Naive thymus-derived CD4-positive, alpha-beta T cell (primary cell): ENCODE results near the gene LRRC74A. TPM values are rescaled to one million over a fixed set of nuclear protein-coding genes. Genes with fewer than 3 reads are reported as not detected.

Experiments used
- ATAC-seq: fragments of 150-1000 bp; cut with Tn5 transposase; 2 replicates; pipeline ENCODE4 v1.10.0; 2021; ENCODE audit warnings: mild to moderate bottlenecking, moderate library complexity
- CTCF ChIA-PET: fragments of 350-600 bp; sonication (Branson Sonifier 250); formaldehyde crosslinking; loops from one replicate; lab custom pipeline; 2021; ENCODE audit warnings: antibody characterized with exemption; lab: Charles Lee
- POLR2A ChIA-PET: fragments of 350-600 bp; sonication (Branson Sonifier 250); formaldehyde crosslinking; loops from one replicate; lab custom pipeline; 2021; ENCODE audit warnings: antibody characterized with exemption, inconsistent platforms; lab: Charles Lee
- DNase-seq, 9 donors: peaks; one replicate each; pipeline versions ENCODE4 v3.0.0 to v3.0.0-alpha.2; 2020 to 2022; ENCODE audit warnings: mixed read lengths in 1 of 9
- H3K27ac ChIP-seq: one replicate; pipeline ENCODE4 v1.7.0; 2013; ENCODE audit warnings: mild to moderate bottlenecking, low read depth, low read length, moderate library complexity
- H3K27me3 ChIP-seq, 2 donors: one replicate each; pipeline ENCODE4 v1.7.0; 2013; ENCODE audit warnings: low read length in 2 of 2, mild to moderate bottlenecking in 2 of 2, moderate library complexity in 2 of 2; ENCODE audit not compliant: control insufficient read depth in 2 of 2, insufficient read depth in 2 of 2
- H3K36me3 ChIP-seq, 3 experiments: 1 replicate in 2 of 3; 2 replicates in 1 of 3; pipeline ENCODE4 v1.7.0; 2013; ENCODE audit warnings: low read length in 3 of 3, mild to moderate bottlenecking in 3 of 3, moderate library complexity in 1 of 3; ENCODE audit not compliant: insufficient read depth in 3 of 3, control insufficient read depth in 2 of 3
- H3K4me1 ChIP-seq, 2 donors: one replicate each; pipeline ENCODE4 v1.7.0; 2013; ENCODE audit warnings: low read length in 2 of 2, mild to moderate bottlenecking in 2 of 2, moderate library complexity in 1 of 2; ENCODE audit not compliant: control insufficient read depth in 2 of 2, insufficient read depth in 2 of 2
- H3K4me3 ChIP-seq: 2 replicates; pipeline ENCODE4 v1.7.0; 2013; ENCODE audit warnings: mild to moderate bottlenecking, low read length
- H3K9me3 ChIP-seq, 3 experiments: 1 replicate in 2 of 3; 2 replicates in 1 of 3; pipeline ENCODE4 v1.7.0; 2013; ENCODE audit warnings: low read length in 3 of 3; ENCODE audit not compliant: control insufficient read depth in 2 of 3
- H3K27ac Mint-ChIP-seq, 9 donors: one replicate each; pipeline ENCODE4 v1.8.0; 2020 to 2022; ENCODE audit warnings: mixed read lengths in 9 of 9, mild to moderate bottlenecking in 8 of 9, moderate library complexity in 5 of 9, inconsistent platforms in 2 of 9
- H3K27me3 Mint-ChIP-seq, 5 donors: one replicate each; pipeline ENCODE4 v1.8.0; 2021 to 2022; ENCODE audit warnings: mixed read lengths in 5 of 5, mild to moderate bottlenecking in 1 of 5
- H3K36me3 Mint-ChIP-seq, 5 donors: one replicate each; pipeline ENCODE4 v1.8.0; 2020 to 2022; ENCODE audit warnings: mixed read lengths in 5 of 5, mild to moderate bottlenecking in 3 of 5, inconsistent platforms in 1 of 5
- H3K4me1 Mint-ChIP-seq, 7 donors: one replicate each; pipeline ENCODE4 v1.8.0; 2020 to 2022; ENCODE audit warnings: mixed read lengths in 7 of 7, mild to moderate bottlenecking in 3 of 7, inconsistent platforms in 1 of 7
- H3K4me3 Mint-ChIP-seq, 10 donors: one replicate each; pipeline ENCODE4 v1.8.0; 2020 to 2022; ENCODE audit warnings: mild to moderate bottlenecking in 10 of 10, mixed read lengths in 10 of 10, moderate library complexity in 6 of 10, inconsistent platforms in 2 of 10
- H3K9me3 Mint-ChIP-seq, 11 donors: one replicate each; pipeline ENCODE4 v1.8.0; 2020 to 2022; ENCODE audit warnings: mixed read lengths in 11 of 11, mild to moderate bottlenecking in 4 of 11, inconsistent platforms in 1 of 11, moderate library complexity in 1 of 11
- intact Hi-C, 2 donors: fragments of 100-400 bp; cut with micrococcal nuclease; formaldehyde crosslinking; loops; one replicate each; pipeline ENCODE4 v1.15.1; 2023
- polyA plus RNA-seq, 2 donors: library from polyadenylated mRNA; unstranded; fragments of 300-500 nt; fragmentation: Illumina TruSeq; gene quantifications; one replicate each; pipeline ENCODE4 v1.2.3, GENCODE V29; 2021
- total RNA-seq, 6 experiments: library from RNA in 5 of 6; stranded (reverse) in 5 of 6; gene quantifications; 1 replicate in 5 of 6; 2 replicates in 1 of 6; pipeline ENCODE4 v1.2.3 and lab custom pipeline; 2021 to 2026

Gene LRRC74A
- total and polyA plus RNA-seq, 7 experiments from 2014 or later, result not detected

- ChIA-PET POLR2A (interaction anchor here (0.8 kb wide), 1 partner anchor 43 kb away, joined by 3 read pairs; no protein-coding TSS in a partner anchor), CTCF (interaction anchor here (0.6 to 2.3 kb wide), 5 partner anchors 12 to 170 kb away, joined by 3 to 10 read pairs (median 4); no protein-coding TSS in a partner anchor)
- Mint-ChIP-seq H3K27ac (no peak overlapping the region), H3K36me3 (no peaks in the 10 kb centered on the region), H3K27me3 (peaks cover 0 to 8% (median 0%) of the 10 kb centered on the region in 5 donors), H3K9me3 (no peaks in the 10 kb centered on the region), H3K4me3 (no peak overlapping the region), H3K4me1 (peaks cover 11 to 24% (median 17%) of the 10 kb centered on the region in 7 donors)
- Histone ChIP-seq H3K9me3 (no peaks in the 10 kb centered on the region), H3K36me3 (no peaks in the 10 kb centered on the region), H3K4me1 (peaks cover 10 to 12% of the 10 kb centered on the region in 2 donors), H3K27me3 (no peaks in the 10 kb centered on the region), H3K27ac (no peak overlapping the region), H3K4me3 (no peak overlapping the region)
- ATAC-seq (no peak), DNase-seq (no peak)
- intact Hi-C loops, result no loop called here
Measured at GRCh38 chr14:76900682-76901081, 74.5 kb downstream of the LRRC74A start.

GRCh38 chr14:76901171-76902055 is 75.2 kb downstream of the LRRC74A start:
- Mint-ChIP-seq H3K36me3 (no peaks in the 10 kb centered on the region), H3K27ac (no peak overlapping the region), H3K4me3 (no peak overlapping the region), H3K9me3 (no peaks in the 10 kb centered on the region), H3K4me1 (peaks cover 11 to 26% (median 17%) of the 10 kb centered on the region in 7 donors), H3K27me3 (peaks cover 0 to 8% (median 0%) of the 10 kb centered on the region in 5 donors)
- ATAC-seq (no peak), DNase-seq (no peak)
- Histone ChIP-seq H3K4me3 (no peak overlapping the region), H3K27ac (no peak overlapping the region), H3K36me3 (no peaks in the 10 kb centered on the region), H3K27me3 (no peaks in the 10 kb centered on the region), H3K4me1 (peaks cover 10 to 15% of the 10 kb centered on the region in 2 donors), H3K9me3 (no peaks in the 10 kb centered on the region)
- CTCF ChIA-PET, result interaction anchor here (0.6 to 1.2 kb wide), 2 partner anchors 29 to 169 kb away, joined by 4 to 5 read pairs; no protein-coding TSS in a partner anchor
- intact Hi-C loops, result no loop called here
- POLR2A ChIA-PET, result interaction anchor here (0.8 kb wide), 1 partner anchor 42 kb away, joined by 3 read pairs; no protein-coding TSS in a partner anchor

GRCh38 chr14:76902591-76902990 is 76.4 kb downstream of the LRRC74A start:
- H3K36me3 Mint-ChIP-seq, result peaks cover 0 to 2% (median 0%) of the 10 kb centered on the region in 5 donors
- no peaks in the 10 kb centered on the region for H3K27me3 ChIP-seq
- CTCF ChIA-PET, result interaction anchor here (1.0 kb wide), 1 partner anchor 168 kb away, joined by 3 read pairs; no protein-coding TSS in a partner anchor
- H3K9me3 ChIP-seq, result no peaks in the 10 kb centered on the region
- peaks cover 10 to 15% of the 10 kb centered on the region in 2 donors for H3K4me1 ChIP-seq
- H3K27me3 Mint-ChIP-seq, result peaks cover 0 to 8% (median 0%) of the 10 kb centered on the region in 5 donors
- H3K4me3 Mint-ChIP-seq, result no peak overlapping the region
- H3K4me1 Mint-ChIP-seq, result peaks cover 14 to 30% (median 18%) of the 10 kb centered on the region in 7 donors
- POLR2A ChIA-PET, result interaction anchor here (1.1 kb wide), 1 partner anchor 27 kb away, joined by 9 read pairs; no protein-coding TSS in a partner anchor
- ATAC-seq (no peak), DNase-seq (no peak)
- no peak overlapping the region for H3K4me3 ChIP-seq
- H3K27ac Mint-ChIP-seq, result no peak overlapping the region
- intact Hi-C loops, result no loop called here
- H3K36me3 ChIP-seq, result no peaks in the 10 kb centered on the region
- H3K27ac ChIP-seq, result no peak overlapping the region
- H3K9me3 Mint-ChIP-seq, result no peaks in the 10 kb centered on the region

GRCh38 chr14:76904100-76904739 is 78.0 kb downstream of the LRRC74A start:
- Mint-ChIP-seq H3K27me3 (peaks cover 0 to 8% (median 0%) of the 10 kb centered on the region in 5 donors), H3K36me3 (peaks cover 0 to 9% (median 0%) of the 10 kb centered on the region in 5 donors), H3K9me3 (peaks cover 0 to 7% (median 0%) of the 10 kb centered on the region in 11 donors), H3K27ac (peak overlapping the region in 8 of 9 donors; percentile 9 to 97 (median 82)), H3K4me3 (peak overlapping the region in 4 of 10 donors; percentile 71 to 81 (median 76)), H3K4me1 (peaks cover 21 to 38% (median 25%) of the 10 kb centered on the region in 7 donors)
- Histone ChIP-seq H3K4me3 (no peak overlapping the region), H3K27ac (no peak overlapping the region), H3K36me3 (no peaks in the 10 kb centered on the region), H3K27me3 (no peaks in the 10 kb centered on the region), H3K9me3 (no peaks in the 10 kb centered on the region), H3K4me1 (peaks cover 18 to 22% of the 10 kb centered on the region in 2 donors)
- ATAC-seq, result no peak
- intact Hi-C loops, result no loop called here
- ChIA-PET CTCF (interaction anchor here (0.8 to 1.4 kb wide), 7 partner anchors 9 to 167 kb away, joined by 3 to 11 read pairs (median 4); no protein-coding TSS in a partner anchor), POLR2A (interaction anchor here (0.6 to 1.2 kb wide), 6 partner anchors 8 to 216 kb away, joined by 3 to 5 read pairs (median 4); no protein-coding TSS in a partner anchor)
- DNase-seq, result no peak

- ChIA-PET POLR2A (interaction anchor here (0.6 to 1.2 kb wide), 5 partner anchors 9 to 124 kb away, joined by 3 to 5 read pairs (median 3); no protein-coding TSS in a partner anchor), CTCF (interaction anchor here (0.8 to 1.4 kb wide), 7 partner anchors 8 to 166 kb away, joined by 3 to 11 read pairs (median 4); no protein-coding TSS in a partner anchor)
- intact Hi-C loops, result loop anchor here in 1 of 2 donors (5.0 kb wide), 1 partner anchor 93 kb away; the partner anchor contains the start of gene ANGEL1
- H3K36me3 Mint-ChIP-seq, result peaks cover 0 to 11% (median 0%) of the 10 kb centered on the region in 5 donors
- peak overlapping the region in 9 of 10 donors; percentile 59 to 81 (median 71) for H3K4me3 Mint-ChIP-seq
- peak overlapping the region; percentile 1 for H3K4me3 ChIP-seq
- peak overlapping the region; percentile 43 to 97 (median 83) for H3K27ac Mint-ChIP-seq
- ATAC-seq (peak; percentile 80), DNase-seq (peak in 8 of 9 donors; percentile 51 to 73 (median 62))
- peaks cover 18 to 24% of the 10 kb centered on the region in 2 donors for H3K4me1 ChIP-seq
- peaks cover 0 to 7% (median 0%) of the 10 kb centered on the region in 11 donors for H3K9me3 Mint-ChIP-seq
- H3K27me3 Mint-ChIP-seq, result peaks cover 0 to 8% (median 0%) of the 10 kb centered on the region in 5 donors
- no peaks in the 10 kb centered on the region for H3K9me3 ChIP-seq
- no peak overlapping the region for H3K27ac ChIP-seq
- H3K4me1 Mint-ChIP-seq, result peaks cover 23 to 41% (median 27%) of the 10 kb centered on the region in 7 donors
- H3K27me3 ChIP-seq, result no peaks in the 10 kb centered on the region
- no peaks in the 10 kb centered on the region for H3K36me3 ChIP-seq
Measured at GRCh38 chr14:76904740-76905569, 78.7 kb downstream of the LRRC74A start.
